Activated naive CD4-positive, alpha-beta T cell treated with anti-CD3 and anti-CD28 coated beads for 36 hours (primary cell): ENCODE measurements around the gene RAB11FIP5. TPM values are rescaled to one million over a fixed set of nuclear protein-coding genes. Genes with fewer than 3 reads are reported as not detected.
"Not testable (repeated sequence)": the region's sequence is repeated elsewhere in the genome, so short reads cannot be mapped to it uniquely, and the experiment has no call there.

Source experiments
- CTCF ChIA-PET: fragments of 350-600 bp; sonication (Branson Sonifier 250); formaldehyde crosslinking; loops from one replicate; lab custom pipeline; 2021; ENCODE audit warnings: antibody characterized with exemption; lab: Charles Lee
- DNase-seq: peaks from one replicate; pipeline ENCODE4 v3.0.0-alpha.2; 2020
- H3K27ac Mint-ChIP-seq: one replicate; pipeline ENCODE4 v1.8.0; 2021; ENCODE audit warnings: mild to moderate bottlenecking, mixed read lengths
- H3K27me3 Mint-ChIP-seq: one replicate; pipeline ENCODE4 v1.8.0; 2021; ENCODE audit warnings: low read depth, mixed read lengths
- H3K36me3 Mint-ChIP-seq: one replicate; pipeline ENCODE4 v1.8.0; 2021; ENCODE audit warnings: low read depth, mixed read lengths
- H3K4me1 Mint-ChIP-seq: one replicate; pipeline ENCODE4 v1.8.0; 2021; ENCODE audit warnings: low read depth, mixed read lengths
- H3K4me3 Mint-ChIP-seq: one replicate; pipeline ENCODE4 v1.8.0; 2021; ENCODE audit warnings: mild to moderate bottlenecking, moderate library complexity, mixed read lengths
- H3K9me3 Mint-ChIP-seq: one replicate; pipeline ENCODE4 v1.8.0; 2021; ENCODE audit warnings: mixed read lengths
- intact Hi-C: fragments of 100-400 bp; cut with micrococcal nuclease; formaldehyde crosslinking; loops from one replicate; pipeline ENCODE4 v1.15.1; 2023
- total RNA-seq, 2 experiments: library from RNA; stranded (reverse); gene quantifications; one replicate each; pipeline ENCODE4 v1.2.3, GENCODE V29; 2021

The RAB11FIP5 gene
- total RNA-seq, 2 experiments from 2014 or later = 7.3 to 7.4 TPM

DNA sequence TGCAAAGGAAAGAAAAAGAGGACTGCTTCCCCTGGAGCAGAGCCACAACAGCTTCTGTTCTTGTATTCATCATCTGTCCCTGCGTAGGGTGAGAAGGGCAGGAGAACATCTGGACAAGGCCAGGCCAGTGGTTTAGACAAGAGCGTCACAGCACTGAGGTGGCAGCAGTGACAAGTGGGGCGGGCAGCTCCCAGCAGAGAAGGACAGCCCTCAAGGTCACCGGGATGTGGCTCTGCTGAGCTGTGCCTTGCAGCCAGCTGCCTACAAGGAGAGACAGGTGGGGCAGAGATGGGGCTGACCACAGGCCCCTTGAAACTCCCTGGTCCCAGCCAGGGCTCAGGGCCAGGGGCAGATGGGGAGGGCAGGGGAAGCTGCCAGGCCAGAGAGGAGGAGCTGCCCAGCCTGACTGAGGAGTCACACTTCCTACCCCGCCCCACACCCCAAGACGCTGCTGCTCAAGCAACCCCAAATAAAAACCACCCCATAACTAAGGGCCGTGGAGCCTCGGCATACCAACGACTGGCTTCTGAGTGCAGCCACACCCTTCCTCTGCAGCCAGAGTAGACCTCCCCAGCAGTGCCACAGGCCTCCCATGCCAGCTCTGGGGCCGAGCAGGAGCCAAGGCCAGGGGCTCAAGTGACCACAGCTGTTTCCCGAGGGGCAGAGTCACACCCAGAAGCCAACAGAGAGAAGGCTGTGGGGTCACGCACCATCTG, 5.4 kb downstream of the RAB11FIP5 start:
- no peaks in the 10 kb centered on the region for H3K27me3 Mint-ChIP-seq
- H3K4me1 Mint-ChIP-seq = peaks cover 18% of the 10 kb centered on the region
- no peak overlapping the region for H3K4me3 Mint-ChIP-seq
- no peak for DNase-seq
- no peaks in the 10 kb centered on the region for H3K9me3 Mint-ChIP-seq
- CTCF ChIA-PET = interaction anchor here (0.5 to 1.1 kb wide), 2 partner anchors 70 to 183 kb away, joined by 3 to 5 read pairs; no protein-coding TSS in a partner anchor
- H3K27ac Mint-ChIP-seq = no peak overlapping the region
- H3K36me3 Mint-ChIP-seq = peaks cover 1% of the 10 kb centered on the region
- intact Hi-C loops = no loop called here

DNA sequence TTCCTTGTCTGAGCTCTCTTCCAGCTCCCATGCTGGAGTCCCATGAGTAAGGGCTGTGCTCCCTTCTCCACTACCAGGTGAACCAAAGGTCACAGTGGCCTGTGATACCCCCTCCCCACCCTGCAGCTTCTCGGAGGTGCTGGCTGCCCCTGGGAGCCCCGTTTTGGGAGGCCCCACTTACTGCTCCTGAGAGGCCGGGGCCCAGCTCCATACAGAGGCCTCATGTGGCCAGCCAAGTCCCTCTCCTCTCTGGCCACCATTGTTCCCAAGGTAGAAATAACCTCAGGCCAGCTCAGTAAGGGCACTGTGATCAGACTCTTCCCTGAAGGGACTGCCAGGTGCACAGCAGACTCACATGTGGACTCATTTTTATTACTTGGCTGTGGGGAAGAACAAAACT, 6.0 kb downstream of the RAB11FIP5 start:
- Mint-ChIP-seq H3K27ac (no peak overlapping the region), H3K9me3 (no peaks in the 10 kb centered on the region), H3K36me3 (no peaks in the 10 kb centered on the region), H3K4me1 (peaks cover 16% of the 10 kb centered on the region), H3K27me3 (no peaks in the 10 kb centered on the region), H3K4me3 (no peak overlapping the region)
- DNase-seq = no peak
- CTCF ChIA-PET = interaction anchor here (0.7 kb wide), 1 partner anchor 71 kb away, joined by 3 read pairs; no protein-coding TSS in a partner anchor
- intact Hi-C loops = no loop called here

DNA sequence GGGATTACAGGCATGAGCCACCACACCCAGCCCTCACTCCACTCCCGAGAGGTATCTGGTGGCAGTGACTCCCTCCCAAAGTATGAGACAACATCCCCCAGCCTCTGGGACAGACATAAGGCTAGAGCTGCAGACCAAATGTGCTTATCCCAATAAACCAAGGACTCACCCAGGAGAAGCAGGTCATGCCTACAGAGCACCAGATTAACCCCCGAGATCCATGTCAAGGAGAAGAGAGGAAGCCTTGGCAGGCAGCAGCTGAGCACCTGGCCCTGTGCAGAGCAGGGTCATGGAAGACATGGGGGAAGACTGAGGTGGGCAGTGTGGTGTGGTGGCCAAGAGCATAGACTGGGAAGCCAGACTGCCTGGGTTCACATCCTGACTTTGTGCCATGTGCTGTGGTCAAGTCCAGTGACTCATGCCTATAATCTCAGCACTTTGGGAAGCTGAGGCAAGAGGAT, 7.2 kb downstream of the RAB11FIP5 start:
- CTCF ChIA-PET = no interaction called here
- no peak overlapping the region for H3K27ac Mint-ChIP-seq
- no peaks in the 10 kb centered on the region for H3K9me3 Mint-ChIP-seq
- no peak for DNase-seq
- no peaks in the 10 kb centered on the region for H3K27me3 Mint-ChIP-seq
- intact Hi-C loops = no loop called here
- H3K4me3 Mint-ChIP-seq = no peak overlapping the region
- H3K36me3 Mint-ChIP-seq = no peaks in the 10 kb centered on the region
- H3K4me1 Mint-ChIP-seq = peaks cover 4% of the 10 kb centered on the region

DNA sequence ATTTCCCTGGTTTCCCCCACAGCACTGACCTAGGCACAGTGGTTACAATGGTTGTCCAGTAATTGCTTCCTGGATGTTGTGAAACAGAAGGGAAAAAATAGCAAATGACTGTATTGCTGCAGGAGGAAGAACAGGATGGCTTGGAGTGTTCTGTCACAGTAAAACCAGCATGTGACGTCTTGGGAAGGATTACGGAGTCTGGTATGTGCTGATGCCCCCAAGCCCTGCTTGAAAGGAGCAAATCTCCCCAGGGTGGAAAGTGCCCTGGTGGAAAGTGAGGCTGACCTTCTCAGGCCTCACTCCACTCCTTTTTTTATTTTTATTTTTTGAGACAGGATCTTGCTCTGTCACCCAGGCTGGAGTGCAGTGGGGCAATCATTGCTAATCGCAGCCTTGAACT, 7.8 kb downstream of the RAB11FIP5 start:
- H3K27ac Mint-ChIP-seq = no peak overlapping the region

DNA sequence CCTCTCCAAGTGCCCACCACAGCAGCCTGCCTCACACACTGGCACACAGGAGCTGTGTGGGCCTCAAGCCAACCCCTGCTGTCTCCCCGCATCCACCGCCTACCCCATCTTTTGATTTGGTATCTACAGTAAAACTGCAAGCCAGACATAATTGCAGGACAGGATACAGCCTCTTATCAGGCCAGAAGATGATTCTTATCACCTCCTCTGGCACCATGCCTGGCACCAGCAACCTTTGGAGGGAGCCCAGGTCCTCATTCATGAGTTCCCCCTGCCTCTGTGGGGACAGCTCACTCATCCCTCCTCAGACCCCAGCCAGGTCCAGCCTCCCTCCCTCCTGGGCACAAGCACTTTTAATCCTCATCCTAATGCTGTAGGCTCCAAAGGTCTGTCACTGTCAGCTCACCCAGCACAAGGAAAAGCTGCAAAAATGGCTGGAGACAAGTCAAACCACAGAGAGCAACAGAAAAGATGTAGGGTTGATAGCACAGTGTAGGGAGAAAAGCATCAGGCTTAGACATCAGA, 9.7 kb downstream of the RAB11FIP5 start:
- H3K36me3 Mint-ChIP-seq = no peaks in the 10 kb centered on the region
- H3K4me1 Mint-ChIP-seq = no peaks in the 10 kb centered on the region
- H3K27me3 Mint-ChIP-seq = no peaks in the 10 kb centered on the region
- DNase-seq = no peak
- no peaks in the 10 kb centered on the region for H3K9me3 Mint-ChIP-seq
- intact Hi-C loops = no loop called here
- CTCF ChIA-PET = no interaction called here
- no peak overlapping the region for H3K4me3 Mint-ChIP-seq
- H3K27ac Mint-ChIP-seq = no peak overlapping the region

More for the DNA sequence above, 7.8 kb downstream of the RAB11FIP5 start:
- CTCF ChIA-PET = interaction anchor here (0.6 to 1.0 kb wide), 2 partner anchors 17 to 28 kb away, joined by 3 to 6 read pairs; no protein-coding TSS in a partner anchor
- intact Hi-C loops = no loop called here
- no peak overlapping the region for H3K4me3 Mint-ChIP-seq
- no peak for DNase-seq
- no peaks in the 10 kb centered on the region for H3K27me3 Mint-ChIP-seq
- no peaks in the 10 kb centered on the region for H3K36me3 Mint-ChIP-seq
- no peaks in the 10 kb centered on the region for H3K9me3 Mint-ChIP-seq
- H3K4me1 Mint-ChIP-seq = peaks cover 3% of the 10 kb centered on the region

DNA sequence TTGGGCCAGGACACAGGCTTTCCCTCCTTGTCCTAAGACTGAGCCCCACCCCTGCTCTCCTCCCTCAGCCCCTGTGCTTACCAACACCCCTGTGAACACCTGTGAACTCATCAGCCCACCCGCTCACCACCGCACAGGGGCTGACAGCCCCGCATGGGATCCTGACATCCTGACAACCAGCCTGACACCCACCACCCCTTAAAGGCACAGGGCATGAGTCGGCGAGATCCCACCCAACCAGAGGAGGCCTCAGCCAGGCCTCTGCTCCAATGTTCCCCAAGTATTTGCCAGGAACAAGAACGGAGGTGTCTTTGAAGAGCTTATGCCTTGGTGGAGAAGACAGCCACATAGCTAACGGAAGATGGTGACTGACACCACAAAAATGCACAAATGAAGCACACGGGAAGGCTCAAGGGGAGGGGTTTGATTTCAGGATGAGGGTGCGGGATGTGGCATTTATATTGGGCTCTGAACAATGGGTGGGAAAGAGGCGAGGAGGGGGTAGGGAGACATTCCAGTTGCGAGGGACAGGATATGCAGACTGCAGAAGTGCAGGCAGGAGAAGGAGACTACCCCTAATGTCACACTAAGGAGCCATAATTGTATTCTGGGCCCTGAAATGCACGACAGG, 11.0 kb downstream of the RAB11FIP5 start:
- CTCF ChIA-PET = no interaction called here
- no peak overlapping the region for H3K27ac Mint-ChIP-seq
- H3K27me3 Mint-ChIP-seq = no peaks in the 10 kb centered on the region
- no peak for DNase-seq
- H3K36me3 Mint-ChIP-seq = no peaks in the 10 kb centered on the region
- intact Hi-C loops = no loop called here
- H3K9me3 Mint-ChIP-seq = no peaks in the 10 kb centered on the region
- H3K4me3 Mint-ChIP-seq = no peak overlapping the region
- H3K4me1 Mint-ChIP-seq = no peaks in the 10 kb centered on the region

DNA sequence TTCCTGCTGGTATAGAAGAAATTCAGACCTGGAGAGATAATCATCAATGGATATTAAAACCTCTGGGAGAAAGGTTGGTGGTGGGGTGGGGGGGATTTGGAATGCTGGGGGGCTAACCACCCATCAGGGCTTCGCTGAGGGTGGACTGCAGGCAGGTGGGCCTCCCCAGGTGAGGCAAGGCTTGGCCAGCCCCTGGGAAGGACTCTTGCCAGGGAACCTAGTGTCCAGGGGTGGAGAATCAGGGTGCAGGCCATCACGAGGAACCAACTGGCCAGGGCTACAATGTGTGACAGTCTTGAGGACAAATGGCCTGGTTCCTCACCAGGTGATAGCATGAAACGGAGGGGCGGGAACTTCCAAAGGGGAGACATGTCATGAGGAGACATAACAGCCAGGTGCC, 11.8 kb downstream of the RAB11FIP5 start:
- H3K9me3 Mint-ChIP-seq = no peaks in the 10 kb centered on the region
- H3K27me3 Mint-ChIP-seq = no peaks in the 10 kb centered on the region
- H3K4me3 Mint-ChIP-seq = no peak overlapping the region
- DNase-seq = no peak
- intact Hi-C loops = no loop called here
- H3K27ac Mint-ChIP-seq = no peak overlapping the region
- no peaks in the 10 kb centered on the region for H3K4me1 Mint-ChIP-seq
- CTCF ChIA-PET = interaction anchor here (0.7 to 2.0 kb wide), 2 partner anchors 76 to 112 kb away, joined by 4 to 9 read pairs; no protein-coding TSS in a partner anchor
- no peaks in the 10 kb centered on the region for H3K36me3 Mint-ChIP-seq

DNA sequence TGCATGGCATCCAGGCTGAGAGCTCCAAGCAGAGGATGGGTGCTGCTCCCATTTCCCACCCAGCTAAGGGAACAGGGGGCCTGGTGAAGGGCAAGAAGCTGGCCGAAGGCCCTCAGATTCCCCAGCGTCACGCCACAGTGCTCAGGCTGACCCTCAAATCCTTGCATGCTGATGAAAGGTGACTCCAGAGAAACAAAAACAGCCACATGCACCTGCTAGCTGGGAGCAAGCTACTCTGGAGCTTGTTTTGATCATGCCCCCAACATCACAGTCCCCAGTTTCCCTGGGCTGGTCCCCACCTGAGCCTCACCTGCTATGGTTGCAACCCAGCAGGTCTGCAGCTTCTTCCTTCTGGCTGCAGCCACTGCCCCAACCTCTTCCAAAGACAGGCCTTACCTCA, 13.3 kb downstream of the RAB11FIP5 start:
- DNase-seq = no peak
- Mint-ChIP-seq H3K4me1 (no peaks in the 10 kb centered on the region), H3K27ac (no peak overlapping the region), H3K4me3 (no peak overlapping the region), H3K9me3 (no peaks in the 10 kb centered on the region), H3K36me3 (no peaks in the 10 kb centered on the region), H3K27me3 (no peaks in the 10 kb centered on the region)
- intact Hi-C loops = no loop called here
- CTCF ChIA-PET = interaction anchor here (1.7 to 2.0 kb wide), 2 partner anchors 78 to 113 kb away, joined by 6 to 9 read pairs; no protein-coding TSS in a partner anchor

DNA sequence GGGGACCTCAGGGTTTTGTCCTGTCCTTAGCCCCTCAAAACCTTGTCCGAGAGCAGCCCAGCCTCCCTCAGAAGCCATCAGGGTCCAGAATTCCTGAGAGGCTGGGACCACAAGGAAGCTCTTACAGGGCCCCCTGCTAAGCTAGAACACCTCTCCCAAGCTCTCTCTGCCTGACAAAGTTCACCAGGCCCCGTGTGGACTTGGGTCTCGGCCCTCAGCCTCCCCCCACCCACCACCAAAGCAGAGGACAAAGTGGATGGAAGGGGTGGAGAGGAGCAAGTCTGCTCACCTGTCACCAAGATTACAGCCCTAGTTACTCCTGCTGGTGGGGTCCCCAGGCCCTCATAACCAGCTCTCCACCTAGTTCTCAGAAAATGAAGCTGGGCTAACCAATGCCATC, 16.8 kb downstream of the RAB11FIP5 start:
- CTCF ChIA-PET = interaction anchor here (0.5 to 3.5 kb wide), 4 partner anchors 10 to 102 kb away, joined by 3 to 22 read pairs (median 3); no protein-coding TSS in a partner anchor
- Mint-ChIP-seq H3K4me1 (no peaks in the 10 kb centered on the region), H3K9me3 (no peaks in the 10 kb centered on the region), H3K4me3 (no peak overlapping the region), H3K36me3 (no peaks in the 10 kb centered on the region), H3K27ac (no peak overlapping the region), H3K27me3 (no peaks in the 10 kb centered on the region)
- DNase-seq = no peak
- intact Hi-C loops = no loop called here

DNA sequence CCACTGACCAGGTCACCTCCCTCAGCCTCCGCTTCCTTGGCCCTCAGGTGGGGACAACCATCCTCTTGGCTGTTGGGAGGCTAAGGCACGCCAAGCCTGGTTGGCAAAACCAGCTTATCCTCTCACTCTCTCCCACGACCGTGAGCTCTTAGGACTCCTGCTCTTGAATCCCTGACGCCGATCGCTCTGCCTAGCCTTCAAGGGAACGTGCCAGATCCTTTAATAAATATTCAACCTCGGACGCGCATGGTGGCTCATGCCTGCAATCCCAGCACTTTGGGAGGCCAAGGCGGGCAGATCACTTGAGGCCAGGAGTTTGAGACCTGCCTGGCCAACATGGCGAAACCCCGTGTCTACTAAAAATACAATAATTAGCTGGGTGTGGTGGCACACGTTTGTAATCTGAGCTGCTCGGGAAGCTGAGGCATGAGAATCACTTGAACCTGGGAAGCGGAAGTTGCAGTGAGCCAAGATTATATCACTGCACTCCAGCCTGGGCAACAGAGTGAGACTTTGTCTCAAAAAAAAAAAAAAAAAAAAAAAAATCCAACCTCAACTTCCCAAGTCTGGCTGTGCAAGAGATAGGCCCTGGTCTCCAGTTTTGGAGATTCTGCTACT, 19.0 kb downstream of the RAB11FIP5 start:
- intact Hi-C loops, H3K27ac Mint-ChIP-seq, H3K4me1 Mint-ChIP-seq: not testable (repeated sequence)

DNA sequence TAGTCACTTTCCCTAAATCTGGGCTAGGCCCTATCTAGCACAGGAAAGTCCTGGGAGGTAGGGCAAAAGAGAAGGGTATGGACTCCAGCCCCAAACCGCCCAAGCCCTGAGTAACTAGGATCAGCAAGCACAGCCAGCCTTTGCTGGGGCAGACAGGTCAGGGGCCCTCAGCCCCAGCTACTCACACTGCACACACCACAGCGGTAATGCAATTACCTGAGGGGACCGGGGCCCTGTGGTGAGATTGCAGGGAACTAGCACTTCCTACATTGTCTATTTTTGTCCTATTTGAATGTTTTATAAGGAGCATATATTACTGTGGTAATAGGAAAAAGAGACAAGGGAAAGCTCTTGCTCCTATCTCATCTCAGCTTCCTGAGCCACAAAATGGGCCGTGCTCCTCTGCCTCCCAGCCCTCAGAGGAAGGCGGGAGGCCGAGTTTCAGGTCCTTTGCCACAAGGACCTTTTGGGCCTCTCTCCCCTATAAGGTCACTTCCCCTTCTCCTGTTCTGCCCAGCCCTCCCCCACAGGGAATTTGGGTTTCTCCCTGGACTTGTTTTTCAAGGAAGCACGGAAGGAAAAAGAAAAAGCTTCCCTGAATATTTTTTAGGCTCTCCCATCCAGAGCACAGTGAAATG, 20.5 kb downstream of the RAB11FIP5 start:
- H3K9me3 Mint-ChIP-seq = no peaks in the 10 kb centered on the region
- no peaks in the 10 kb centered on the region for H3K4me1 Mint-ChIP-seq
- H3K4me3 Mint-ChIP-seq = no peak overlapping the region
- no peak for DNase-seq
- H3K27ac Mint-ChIP-seq = no peak overlapping the region
- CTCF ChIA-PET = interaction anchor here (0.8 kb wide), 1 partner anchor 69 kb away, joined by 3 read pairs; no protein-coding TSS in a partner anchor
- intact Hi-C loops = no loop called here
- H3K36me3 Mint-ChIP-seq = no peaks in the 10 kb centered on the region
- no peaks in the 10 kb centered on the region for H3K27me3 Mint-ChIP-seq

More for the DNA sequence above, 19.0 kb downstream of the RAB11FIP5 start:
- H3K9me3 Mint-ChIP-seq, H3K4me3 Mint-ChIP-seq, DNase-seq, H3K27me3 Mint-ChIP-seq, H3K36me3 Mint-ChIP-seq: not testable (repeated sequence)
- CTCF ChIA-PET = interaction anchor here (1.1 to 3.5 kb wide), 4 partner anchors 8 to 119 kb away, joined by 3 to 22 read pairs (median 6); no protein-coding TSS in a partner anchor
